HepG2 (cell line): ENCODE results near the gene ETHE1.

Experiments used
- CTCF ChIP-seq: sonication (generic); formaldehyde crosslinking; IDR thresholded peaks from 2 replicates; pipeline ENCODE4 v1.5.0; 2020; ENCODE audit warnings: mild to moderate bottlenecking, missing genetic modification reagents, moderate library complexity
- REL ChIP-seq: sonication (generic); formaldehyde crosslinking; conservative IDR thresholded peaks from 2 replicates; pipeline ENCODE4 v1.8.0; 2022; ENCODE audit warnings: mild to moderate bottlenecking, missing genetic modification reagents, moderate library complexity
- SP2 ChIP-seq: sonication (generic); formaldehyde crosslinking; IDR thresholded peaks from 2 replicates; pipeline ENCODE4 v1.5.1; 2020; ENCODE audit warnings: mild to moderate bottlenecking, missing genetic modification reagents
- THAP9 ChIP-seq: sonication (generic); formaldehyde crosslinking; IDR thresholded peaks from 2 replicates; pipeline ENCODE4; 2020; ENCODE audit warnings: missing genetic modification reagents, mild to moderate bottlenecking, borderline replicate concordance

- TF ChIP-seq CTCF (CRISPR knock-in tag) (no peak), REL (CRISPR knock-in tag) (no peak), SP2 (CRISPR knock-in tag) (no peak), THAP9 (CRISPR knock-in tag) (no peak)
Measured at GRCh38 chr19:43490759-43491158, 36.2 kb downstream of the ETHE1 start.
